A549 (cell line): ENCODE data around the gene LSM10. TPM values are rescaled to one million over a fixed set of nuclear protein-coding genes. Genes with fewer than 3 reads are reported as not detected.

Experiments used
- ATAC-seq, 2 experiments: fragments of 200-7000 bp in 1 of 2; fragments of >200 bp in 1 of 2; cut with Nextera tagmentation in 1 of 2; cut with Tn5 transposase in 1 of 2; 3 replicates each; pipeline versions ENCODE4 v1.8.0 to v1.9.1; 2018 to 2020; ENCODE audit warnings: mild to moderate bottlenecking in 1 of 2, moderate library complexity in 1 of 2
- CTCF ChIA-PET: fragments of 300-600 bp; sonication (Branson Sonifier 250); formaldehyde crosslinking; extraction: SDS; loops from one replicate; lab custom pipeline; 2021; ENCODE audit warnings: antibody characterized with exemption, inconsistent platforms; lab: Yijun Ruan, JAX
- POLR2A ChIA-PET: fragments of 350-600 bp; formaldehyde crosslinking; extraction: SDS; loops from one replicate; lab custom pipeline; 2021; ENCODE audit warnings: antibody characterized with exemption, inconsistent platforms; lab: Yijun Ruan, JAX
- DNase-seq, 2 experiments: peaks; one replicate each; pipeline versions ENCODE4 v3.0.0 to v3.0.0-alpha.2; 2011 to 2016; ENCODE audit warnings: low read depth in 1 of 2, low spot score in 1 of 2
- FAIRE-seq: peaks from 2 replicates; lab custom pipeline; 2011; peaks lifted over from hg19 to GRCh38; lab: Jason Lieb, UNC
- H3K27ac ChIP-seq, 2 experiments: fragments of >200 bp; sonication (Bioruptor Twin); formaldehyde crosslinking; 3 replicates each; pipeline ENCODE4 v1.5.1; 2016 to 2017
- H3K4me1 ChIP-seq: fragments of >200 bp; sonication (Bioruptor Twin); formaldehyde crosslinking; 3 replicates; pipeline ENCODE4 v1.6.1; 2016
- H3K4me2 ChIP-seq: fragments of >200 bp; sonication (Bioruptor Twin); formaldehyde crosslinking; 3 replicates; pipeline ENCODE4 v1.6.1; 2016
- H3K4me3 ChIP-seq: fragments of >200 bp; sonication (Bioruptor Twin); formaldehyde crosslinking; 3 replicates; pipeline ENCODE4 v1.5.1; 2016
- H3K9me3 ChIP-seq: fragments of >200 bp; sonication (Bioruptor Twin); formaldehyde crosslinking; 3 replicates; pipeline ENCODE4 v1.6.1; 2016
- CEBPB ChIP-seq, 2 experiments: fragments of >200 bp in 1 of 2; sonication (Bioruptor Twin) in 1 of 2; formaldehyde crosslinking in 1 of 2; IDR thresholded peaks; 2 replicates each; pipeline ENCODE4 v1.6.1; 2012 to 2016
- HOXB13 ChIP-seq: fragments of 250-450 bp; sonication (Bioruptor Pico); IDR thresholded peaks from 2 replicates; pipeline ENCODE4 v1.5.0; 2020; ENCODE audit warnings: low read depth, mild to moderate bottlenecking, moderate library complexity
- HOXB5 ChIP-seq: fragments of 250-450 bp; sonication (Bioruptor Pico); IDR thresholded peaks from 2 replicates; pipeline ENCODE4 v1.5.0; 2020; ENCODE audit warnings: mild to moderate bottlenecking, moderate library complexity
- KDM5A ChIP-seq: fragments of 200-600 bp; sonication (generic); IDR thresholded peaks from 2 replicates; pipeline ENCODE4 v1.6.1; 2016; ENCODE audit warnings: antibody characterized with exemption, mild to moderate bottlenecking
- MAFK ChIP-seq: fragments of 450-650 bp; IDR thresholded peaks from 2 replicates; pipeline ENCODE4 v1.6.1; 2014; ENCODE audit not compliant: partially characterized antibody
- PHF8 ChIP-seq: fragments of 200-600 bp; sonication (generic); IDR thresholded peaks from 2 replicates; pipeline ENCODE4 v1.6.1; 2016; ENCODE audit warnings: low read depth, mild to moderate bottlenecking, antibody characterized with exemption, moderate library complexity, borderline replicate concordance
- RAD21 ChIP-seq, 2 experiments: fragments of >200 bp in 1 of 2; sonication (Bioruptor Twin) in 1 of 2; formaldehyde crosslinking in 1 of 2; IDR thresholded peaks in 1 of 2; conservative IDR thresholded peaks in 1 of 2; 2 replicates in 1 of 2; 3 replicates in 1 of 2; pipeline ENCODE4 v1.6.1; 2012 to 2018; ENCODE audit warnings: inconsistent platforms in 1 of 2
- RCOR1 ChIP-seq: fragments of 150-350 bp; IDR thresholded peaks from 2 replicates; pipeline ENCODE4 v1.6.1; 2014; ENCODE audit warnings: antibody characterized with exemption, low read length, low read depth
- RFX5 ChIP-seq: fragments of 450-650 bp; IDR thresholded peaks from 2 replicates; pipeline ENCODE4 v1.7.1; 2014; ENCODE audit warnings: antibody characterized with exemption, mild to moderate bottlenecking, moderate library complexity
- RNF2 ChIP-seq: fragments of 200-600 bp; sonication (generic); IDR thresholded peaks from 2 replicates; pipeline ENCODE4 v1.6.1; 2016; ENCODE audit warnings: low read depth, mild to moderate bottlenecking, antibody characterized with exemption, moderate library complexity, borderline replicate concordance
- TFCP2L1 ChIP-seq: fragments of 250-450 bp; sonication (Bioruptor Pico); IDR thresholded peaks from 2 replicates; pipeline ENCODE4 v1.5.0; 2021; ENCODE audit warnings: mild to moderate bottlenecking
- TP53 ChIP-seq: fragments of 250-450 bp; sonication (Bioruptor Pico); IDR thresholded peaks from 2 replicates; pipeline ENCODE4 v1.5.0; 2021; ENCODE audit warnings: mild to moderate bottlenecking, moderate library complexity
- ZNF302 ChIP-seq: fragments of 250-450 bp; sonication (Bioruptor Pico); IDR thresholded peaks from 2 replicates; pipeline ENCODE4 v1.9.0; 2021; ENCODE audit warnings: inconsistent platforms, mild to moderate bottlenecking, moderate library complexity
- WGBS: methylation state at CpG from one replicate; pipeline ENCODE4 v1.1.6; 2017; ENCODE audit errors: missing lambda C conversion rate; 5-methylcytosine and 5-hydroxymethylcytosine counted together
- polyA plus RNA-seq, 4 experiments: library from polyadenylated mRNA; depleted of rRNA in 3 of 4; stranded (reverse); fragments of >200 nt; fragmentation: RNase III in 1 of 4; extraction: RNeasy Plus Mini Kit Qiagen cat#74134 plus additional on column Dnase treatment in 1 of 4; gene quantifications; 2 replicates in 3 of 4; 3 replicates in 1 of 4; pipeline ENCODE4 v1.2.3, GENCODE V29; 2011 to 2017
- TF ChIP-seq, protein P1 (sequence below): fragments of 250-450 bp; sonication (Bioruptor Pico); IDR thresholded peaks from 2 replicates; pipeline ENCODE4 v1.5.0; 2020; ENCODE audit warnings: low read depth, mild to moderate bottlenecking, moderate library complexity
- TF ChIP-seq, protein P2 (sequence below): fragments of 150-350 bp; IDR thresholded peaks from 2 replicates; pipeline ENCODE4 v1.6.1; 2014; ENCODE audit warnings: low read depth, mild to moderate bottlenecking, low read length
- TF ChIP-seq, protein P3 (sequence below): fragments of >200 bp; sonication (Bioruptor Twin); formaldehyde crosslinking; IDR thresholded peaks from 3 replicates; pipeline ENCODE4 v1.5.1; 2016

LSM10 gene
- polyA plus RNA-seq, 2 of the 4 experiments (the other 2 are of a cell fraction), result 40.7 to 44.3 TPM

DNA sequence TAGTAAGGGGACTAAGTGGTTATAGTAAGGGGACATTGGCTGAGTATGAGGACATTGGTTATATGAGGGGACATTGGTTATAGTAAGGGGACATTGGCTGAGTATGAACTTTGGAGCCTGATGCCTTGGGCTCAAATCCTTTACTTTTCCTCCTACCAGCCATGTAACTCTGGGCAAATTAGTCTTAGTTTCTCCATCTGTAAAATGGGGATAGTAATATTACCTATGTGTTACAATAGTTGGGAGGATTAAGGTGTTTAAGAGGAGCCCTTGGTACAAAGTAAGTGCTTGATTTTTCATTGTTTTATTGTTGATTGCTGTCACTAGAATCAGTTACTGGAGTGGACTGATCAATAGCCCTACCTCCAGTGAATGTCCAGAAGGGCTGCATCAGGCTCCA is 49.7 kb upstream of the LSM10 start:
- no peak for TF ChIP-seq HOXB5
- TF ChIP-seq, all 56 proteins: peak for 0
- POLR2A ChIA-PET, result no interaction called here
- Histone ChIP-seq H3K4me1 (peaks cover 3% of the 10 kb centered on the region; the same call in 1 of the 3 replicates), H3K4me3 (no peak overlapping the region), H3K9me3 (no peaks in the 10 kb centered on the region), H3K4me2 (no peak overlapping the region), H3K27ac (no peak overlapping the region)
- CTCF ChIA-PET, result no interaction called here
- FAIRE-seq (no peak), DNase-seq (no peak), ATAC-seq (no peak)

DNA sequence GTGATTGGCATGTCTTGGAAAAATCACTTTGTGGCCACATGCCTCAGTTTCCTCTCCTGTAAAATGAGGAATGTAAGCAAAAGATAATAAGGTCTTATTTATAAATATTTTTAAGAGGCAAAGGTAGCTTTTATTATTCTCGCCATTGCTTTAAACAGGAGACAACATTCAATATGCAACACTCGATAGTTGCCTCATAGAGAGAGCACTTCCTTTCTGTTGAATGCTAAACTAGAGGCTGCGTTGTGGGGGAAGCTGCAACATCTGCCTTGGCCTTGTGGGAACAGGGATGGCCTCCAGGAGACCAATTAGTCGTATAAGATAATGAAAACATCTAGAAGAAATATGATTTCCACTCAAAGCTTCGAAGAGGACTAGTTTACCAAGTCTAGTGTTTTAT is 49.0 kb upstream of the LSM10 start:
- Histone ChIP-seq H3K4me3 (no peak overlapping the region), H3K4me2 (no peak overlapping the region), H3K4me1 (peaks cover 3% of the 10 kb centered on the region; the same call in 1 of the 3 replicates), H3K9me3 (no peaks in the 10 kb centered on the region), H3K27ac (no peak overlapping the region)
- CTCF ChIA-PET, result interaction anchor here (0.9 kb wide), 1 partner anchor 17 kb away, joined by 3 read pairs; the partner anchor contains the start of gene MRPS15
- no peak for ATAC-seq
- no peak for DNase-seq
- WGBS, result 66% methylated on average over 5 of the region's 5 CpGs
- POLR2A ChIA-PET, result no interaction called here
- no peak for FAIRE-seq
- TF ChIP-seq, protein P1, sequence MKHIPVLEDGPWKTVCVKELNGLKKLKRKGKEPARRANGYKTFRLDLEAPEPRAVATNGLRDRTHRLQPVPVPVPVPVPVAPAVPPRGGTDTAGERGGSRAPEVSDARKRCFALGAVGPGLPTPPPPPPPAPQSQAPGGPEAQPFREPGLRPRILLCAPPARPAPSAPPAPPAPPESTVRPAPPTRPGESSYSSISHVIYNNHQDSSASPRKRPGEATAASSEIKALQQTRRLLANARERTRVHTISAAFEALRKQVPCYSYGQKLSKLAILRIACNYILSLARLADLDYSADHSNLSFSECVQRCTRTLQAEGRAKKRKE (CRISPR knock-in tag), result no peak
- TF ChIP-seq ZNF302 (CRISPR knock-in tag) (no peak), KDM5A (no peak)

DNA sequence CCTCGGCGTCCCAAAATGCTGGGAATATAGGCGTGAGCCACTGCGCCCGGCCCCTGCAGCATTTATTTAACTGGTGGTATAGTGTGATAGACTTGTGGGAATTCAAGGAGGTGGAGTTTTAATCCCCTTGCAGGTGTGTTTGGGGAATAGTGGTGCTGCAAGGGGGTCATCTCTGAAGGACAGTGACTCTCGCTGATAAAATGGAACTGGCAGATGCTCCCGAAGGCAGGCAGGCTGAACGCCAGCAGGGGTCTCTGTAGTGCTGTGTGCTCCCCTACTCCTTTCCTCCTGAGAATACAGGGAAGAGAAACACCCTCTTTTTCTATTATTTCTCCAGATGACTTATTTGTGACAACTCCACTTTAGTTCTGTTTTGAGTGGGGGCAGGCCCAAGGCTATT is 48.6 kb upstream of the LSM10 start:
- POLR2A ChIA-PET, result no interaction called here
- no peaks in the 10 kb centered on the region for H3K9me3 ChIP-seq
- ATAC-seq (no peak), FAIRE-seq (no peak), DNase-seq (peak in 1 of 2 experiments; percentile 34)
- no peak overlapping the region for H3K4me2 ChIP-seq
- peaks cover 3% of the 10 kb centered on the region; the same call in 1 of the 3 replicates for H3K4me1 ChIP-seq
- WGBS, result 64% methylated on average over 8 of the region's 8 CpGs
- no peak overlapping the region for H3K4me3 ChIP-seq
- no peak overlapping the region for H3K27ac ChIP-seq
- TF ChIP-seq, protein P2, sequence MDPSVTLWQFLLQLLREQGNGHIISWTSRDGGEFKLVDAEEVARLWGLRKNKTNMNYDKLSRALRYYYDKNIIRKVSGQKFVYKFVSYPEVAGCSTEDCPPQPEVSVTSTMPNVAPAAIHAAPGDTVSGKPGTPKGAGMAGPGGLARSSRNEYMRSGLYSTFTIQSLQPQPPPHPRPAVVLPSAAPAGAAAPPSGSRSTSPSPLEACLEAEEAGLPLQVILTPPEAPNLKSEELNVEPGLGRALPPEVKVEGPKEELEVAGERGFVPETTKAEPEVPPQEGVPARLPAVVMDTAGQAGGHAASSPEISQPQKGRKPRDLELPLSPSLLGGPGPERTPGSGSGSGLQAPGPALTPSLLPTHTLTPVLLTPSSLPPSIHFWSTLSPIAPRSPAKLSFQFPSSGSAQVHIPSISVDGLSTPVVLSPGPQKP, result no peak
- TF ChIP-seq, protein P3, sequence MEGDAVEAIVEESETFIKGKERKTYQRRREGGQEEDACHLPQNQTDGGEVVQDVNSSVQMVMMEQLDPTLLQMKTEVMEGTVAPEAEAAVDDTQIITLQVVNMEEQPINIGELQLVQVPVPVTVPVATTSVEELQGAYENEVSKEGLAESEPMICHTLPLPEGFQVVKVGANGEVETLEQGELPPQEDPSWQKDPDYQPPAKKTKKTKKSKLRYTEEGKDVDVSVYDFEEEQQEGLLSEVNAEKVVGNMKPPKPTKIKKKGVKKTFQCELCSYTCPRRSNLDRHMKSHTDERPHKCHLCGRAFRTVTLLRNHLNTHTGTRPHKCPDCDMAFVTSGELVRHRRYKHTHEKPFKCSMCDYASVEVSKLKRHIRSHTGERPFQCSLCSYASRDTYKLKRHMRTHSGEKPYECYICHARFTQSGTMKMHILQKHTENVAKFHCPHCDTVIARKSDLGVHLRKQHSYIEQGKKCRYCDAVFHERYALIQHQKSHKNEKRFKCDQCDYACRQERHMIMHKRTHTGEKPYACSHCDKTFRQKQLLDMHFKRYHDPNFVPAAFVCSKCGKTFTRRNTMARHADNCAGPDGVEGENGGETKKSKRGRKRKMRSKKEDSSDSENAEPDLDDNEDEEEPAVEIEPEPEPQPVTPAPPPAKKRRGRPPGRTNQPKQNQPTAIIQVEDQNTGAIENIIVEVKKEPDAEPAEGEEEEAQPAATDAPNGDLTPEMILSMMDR, result peak; percentile 30; the same call in 2 of the 3 replicates
- TF ChIP-seq RAD21 (conservative IDR thresholded peaks at IDR 0.05 in 1 of 2, IDR thresholded peaks at IDR 0.05 in 1 of 2) (peak; percentile 17 to 46; a peak in 2 of 5 replicates), CEBPB (IDR thresholded peaks at IDR 0.05) (no peak), RFX5 (no peak), TFCP2L1 (CRISPR knock-in tag) (no peak)
- CTCF ChIA-PET, result interaction anchor here (0.5 to 0.9 kb wide), 2 partner anchors 18 to 1537 kb away, joined by 3 to 4 read pairs; partner anchors contain the start of gene MRPS15

DNA sequence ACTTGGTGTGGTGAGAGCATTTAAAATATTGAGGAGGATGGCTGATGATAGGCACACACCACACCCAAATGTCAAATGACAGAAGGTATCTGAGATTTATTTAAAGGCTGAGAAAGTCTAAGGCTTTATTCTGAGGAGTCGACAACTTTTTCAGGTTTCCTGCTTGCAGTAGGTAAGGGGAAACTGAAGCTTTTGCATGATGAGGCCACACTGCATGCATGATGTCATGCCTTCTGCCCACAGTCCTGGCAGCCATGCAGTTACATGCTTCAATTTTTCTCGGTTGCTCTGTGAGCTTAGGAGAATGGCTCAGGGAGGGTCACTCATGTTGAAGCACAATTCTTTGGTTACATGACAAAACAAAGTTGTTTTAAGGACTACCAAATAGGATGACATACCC is 45.6 kb upstream of the LSM10 start:
- no peak for FAIRE-seq
- DNase-seq, result no peak
- WGBS, result 44% methylated on average over 2 of the region's 2 CpGs
- no peak for ATAC-seq
- no peak overlapping the region for H3K4me3 ChIP-seq
- H3K27ac ChIP-seq, result no peak overlapping the region
- no peak for TF ChIP-seq ZNF302 (CRISPR knock-in tag)
- no peak overlapping the region for H3K4me2 ChIP-seq
- H3K9me3 ChIP-seq, result no peaks in the 10 kb centered on the region
- ChIA-PET CTCF (no interaction called here), POLR2A (no interaction called here)
- no peaks in the 10 kb centered on the region for H3K4me1 ChIP-seq

DNA sequence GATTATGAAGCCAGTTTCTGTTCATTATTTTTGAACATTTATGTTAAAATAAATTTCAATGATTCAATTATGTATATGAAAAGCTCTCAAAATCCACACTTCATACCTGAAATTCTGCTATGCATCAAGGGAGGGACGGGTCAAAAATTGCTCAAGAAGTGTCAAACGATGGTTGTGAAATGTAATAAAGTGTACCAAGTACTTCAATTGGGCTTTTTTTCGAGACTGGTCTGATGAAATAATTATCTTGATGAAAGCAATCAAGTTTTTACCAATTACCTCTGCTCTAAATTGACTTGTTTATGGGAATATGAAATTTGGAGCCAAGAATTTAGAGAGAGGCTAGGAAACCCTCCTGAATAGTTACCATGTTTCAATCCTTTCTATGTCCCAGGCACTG is 44.6 kb upstream of the LSM10 start:
- H3K27ac ChIP-seq, result no peak overlapping the region
- no peaks in the 10 kb centered on the region for H3K9me3 ChIP-seq
- no peak for TF ChIP-seq PHF8
- no peak for TF ChIP-seq RAD21 (conservative IDR thresholded peaks at IDR 0.05 in 1 of 2, IDR thresholded peaks at IDR 0.05 in 1 of 2)
- TF ChIP-seq RNF2, result no peak
- TF ChIP-seq MAFK, result no peak
- TF ChIP-seq TP53, result no peak
- TF ChIP-seq, protein P2, result no peak
- no peak for TF ChIP-seq RCOR1
- no peak for TF ChIP-seq HOXB13 (CRISPR knock-in tag)
- DNase-seq (no peak), FAIRE-seq (no peak), ATAC-seq (no peak)
- H3K4me3 ChIP-seq, result no peak overlapping the region
- CTCF ChIA-PET, result interaction anchor here (0.6 kb wide), 1 partner anchor 122 kb away, joined by 3 read pairs; no protein-coding TSS in a partner anchor
- no peak overlapping the region for H3K4me2 ChIP-seq
- H3K4me1 ChIP-seq, result no peaks in the 10 kb centered on the region
- 37% methylated on average over 3 of the region's 3 CpGs for WGBS
- POLR2A ChIA-PET, result no interaction called here
